Endothelial cell of umbilical vein (primary cell): ENCODE results near the gene MEX3D. TPM values are rescaled to one million over a fixed set of nuclear protein-coding genes. Genes with fewer than 3 reads are reported as not detected.

ENCODE experiments used
- BruUV-seq: library from RNA; stranded (reverse); fragments of 400-500 nt; replicated peaks from 2 replicates; lab custom pipeline; 2021; lab: Mats Ljungman, UMichigan
- CTCF ChIA-PET: fragments of 300-600, 350-600 bp; sonication (Branson Sonifier 250); formaldehyde crosslinking; loops from one replicate; lab custom pipeline; 2021; ENCODE audit warnings: antibody characterized with exemption, inconsistent platforms; lab: Charles Lee
- POLR2A ChIA-PET: fragments of 300-600, 350-600 bp; sonication (Branson Sonifier 250); formaldehyde crosslinking; loops from one replicate; lab custom pipeline; 2021; ENCODE audit warnings: antibody characterized with exemption, inconsistent platforms; lab: Charles Lee
- DNase-seq: peaks from one replicate; pipeline ENCODE4 v3.0.0-alpha.2; 2011; ENCODE audit warnings: low read depth, low spot score
- FAIRE-seq: peaks from 2 replicates; lab custom pipeline; 2011; peaks lifted over from hg19 to GRCh38; lab: Jason Lieb, UNC
- H2AFZ ChIP-seq: 2 replicates; pipeline ENCODE4 v1.6.0; 2012; ENCODE audit warnings: low read depth, low read length, control low read depth, inconsistent platforms
- H3K27ac ChIP-seq: 2 replicates; pipeline ENCODE4 v1.5.1; 2011; ENCODE audit warnings: low read depth, mild to moderate bottlenecking, control low read depth, low read length, moderate library complexity; ENCODE audit not compliant: insufficient read depth
- H3K27me3 ChIP-seq, 2 experiments: 2 replicates each; pipeline versions ENCODE4 v1.6.0 to v1.6.1; 2011; ENCODE audit warnings: low read length in 2 of 2, mixed read lengths in 1 of 2; ENCODE audit not compliant: control insufficient read depth in 2 of 2, insufficient read depth in 2 of 2
- H3K36me3 ChIP-seq, 2 experiments: 2 replicates in 1 of 2; 3 replicates in 1 of 2; pipeline ENCODE4 v1.5.1; 2011; ENCODE audit warnings: low read length in 2 of 2, mild to moderate bottlenecking in 1 of 2, moderate library complexity in 1 of 2; ENCODE audit not compliant: control insufficient read depth in 2 of 2, insufficient read depth in 2 of 2; ENCODE audit errors: extremely low read depth in 1 of 2
- H3K4me1 ChIP-seq: 3 replicates; pipeline ENCODE4 v1.5.1; 2011; ENCODE audit warnings: mild to moderate bottlenecking, low read length; ENCODE audit not compliant: control insufficient read depth, insufficient read depth; ENCODE audit errors: extremely low read depth
- H3K4me2 ChIP-seq: 2 replicates; pipeline ENCODE4 v1.6.1; 2011; ENCODE audit warnings: low read length, control low read depth, mixed read lengths; ENCODE audit not compliant: insufficient read depth
- H3K4me3 ChIP-seq, 3 experiments: fragments of 200-600 bp in 1 of 3; sonication (generic), shearing (Covaris generic) in 1 of 3; replicated peaks in 1 of 3; 2 replicates each; pipeline ENCODE4 v1.5.1; 2011 to 2016; ENCODE audit warnings: control low read depth in 3 of 3, low read length in 3 of 3, mild to moderate bottlenecking in 2 of 3, inconsistent platforms in 1 of 3, low read depth in 1 of 3, moderate library complexity in 1 of 3; ENCODE audit not compliant: insufficient read depth in 1 of 3
- H3K79me2 ChIP-seq: 2 replicates; pipeline ENCODE4 v1.6.0; 2012; ENCODE audit warnings: low read length, inconsistent platforms; ENCODE audit not compliant: control insufficient read depth, insufficient read depth
- H3K9ac ChIP-seq: replicated peaks from 2 replicates; pipeline ENCODE3; 2011; ENCODE audit warnings: low read length, control low read depth; ENCODE audit not compliant: insufficient read depth; ENCODE audit errors: extremely low read depth
- H3K9me1 ChIP-seq: replicated peaks from 3 replicates; pipeline ENCODE4 v1.6.0; 2011; ENCODE audit warnings: mild to moderate bottlenecking, low read length; ENCODE audit not compliant: control insufficient read depth, insufficient read depth; ENCODE audit errors: extremely low read depth
- H3K9me3 ChIP-seq: replicated peaks from 2 replicates; pipeline ENCODE4 v1.5.1; 2012; ENCODE audit warnings: low read length, inconsistent platforms; ENCODE audit not compliant: control insufficient read depth, insufficient read depth
- H4K20me1 ChIP-seq: replicated peaks from 2 replicates; pipeline ENCODE3; 2011; ENCODE audit warnings: mild to moderate bottlenecking, low read length; ENCODE audit not compliant: control insufficient read depth, insufficient read depth; ENCODE audit errors: extremely low read depth
- CTCF ChIP-seq, 2 donors: IDR thresholded peaks; 1 replicate in 1 of 2; 2 replicates in 1 of 2; pipeline ENCODE4 v1.5.1; 2011; ENCODE audit warnings: low read length in 2 of 2, mild to moderate bottlenecking in 2 of 2, moderate library complexity in 2 of 2, control low read depth in 1 of 2, inconsistent platforms in 1 of 2, low read depth in 1 of 2; ENCODE audit not compliant: insufficient read depth in 1 of 2; ENCODE audit errors: extremely low read depth in 1 of 2
- EZH2 ChIP-seq: IDR thresholded peaks from 2 replicates; pipeline ENCODE4 v1.6.1; 2012; ENCODE audit warnings: borderline replicate concordance, low read depth, mild to moderate bottlenecking, moderate library complexity, low read length, inconsistent platforms; ENCODE audit not compliant: severe bottlenecking
- FOS ChIP-seq: IDR thresholded peaks from 2 replicates; pipeline ENCODE4 v1.6.1; 2011; ENCODE audit warnings: mild to moderate bottlenecking, low read length, moderate library complexity, borderline replicate concordance; ENCODE audit not compliant: insufficient read depth
- GATA2 ChIP-seq: IDR thresholded peaks from 2 replicates; pipeline ENCODE4 v1.7.0; 2011; ENCODE audit warnings: low read depth, mild to moderate bottlenecking, moderate library complexity, mixed read lengths, low read length; ENCODE audit not compliant: insufficient read length, insufficient read depth
- JUN ChIP-seq: IDR thresholded peaks from 2 replicates; pipeline ENCODE4 v1.6.1; 2011; ENCODE audit warnings: borderline replicate concordance, low read depth; ENCODE audit not compliant: insufficient read length, insufficient read depth
- MAX ChIP-seq: IDR thresholded peaks from 2 replicates; pipeline ENCODE4 v1.6.1; 2011; ENCODE audit not compliant: insufficient read depth, insufficient read length
- MYC ChIP-seq: IDR thresholded peaks from one replicate; pipeline ENCODE4 v1.6.1; 2011; ENCODE audit warnings: mild to moderate bottlenecking, low read depth, low read length
- POLR2A ChIP-seq: IDR thresholded peaks from 2 replicates; pipeline ENCODE4 v1.6.1; 2012; ENCODE audit warnings: low read depth, mild to moderate bottlenecking, control low read depth, low read length
- POLR2AphosphoS5 ChIP-seq: IDR thresholded peaks from 2 replicates; pipeline ENCODE4 v1.6.1; 2012; ENCODE audit warnings: low read depth, mild to moderate bottlenecking, control low read depth, low read length, moderate library complexity; ENCODE audit not compliant: insufficient read depth
- dilution Hi-C: fragments of 300-500 bp; cut with MboI; formaldehyde crosslinking; loops from one replicate; pipeline ENCODE4 v1.15.0; 2019; ENCODE audit warnings: low sequenced_read_pairs; ENCODE audit not compliant: extremely low pct_ligation_motif_present
- intact Hi-C: fragments of 100-400 bp; cut with micrococcal nuclease; formaldehyde crosslinking; loops from one replicate; pipeline ENCODE4 v1.10.0; 2022
- polyA plus RNA-seq, 4 experiments: library from polyadenylated mRNA; depleted of rRNA in 3 of 4; stranded (reverse) in 3 of 4; unstranded in 1 of 4; fragments of >200 nt; gene quantifications; 2 replicates each; pipeline versions ENCODE4 v1.2.1 to v1.2.3, GENCODE V29; 2011 to 2012; ENCODE audit warnings: missing spikeins in 1 of 4
- total RNA-seq: library from RNA; stranded (reverse); gene quantifications from 2 replicates; pipeline ENCODE4 v1.2.3, GENCODE V29; 2021

Gene MEX3D
- total and polyA plus RNA-seq, 2 donors (not counting 3 experiments of a cell fraction or from before 2014, with no cell fraction given), result 30.0 to 96.7 TPM

GRCh38 chr19:1606138-1606651 lies 38.1 kb upstream of the MEX3D start:
- intact Hi-C loops, result no loop called here

More at GRCh38 chr19:1606138-1606651, 38.1 kb upstream of the MEX3D start:
- no TSS peak for BruUV-seq
- ChIA-PET CTCF (interaction anchor here (1.0 to 2.9 kb wide), 5 partner anchors 46 to 220 kb away, joined by 3 to 20 read pairs (median 8); no protein-coding TSS in a partner anchor), POLR2A (no interaction called here)
- Histone ChIP-seq H3K9me1 (no peaks in the 10 kb centered on the region), H3K27ac (peak overlapping the region; percentile 18), H3K9ac (no peak overlapping the region), H3K4me3 (peak overlapping the region in 2 of 3 experiments; percentile 46 to 99), H3K4me2 (peak overlapping the region; percentile 65), H3K79me2 (peaks cover 38% of the 10 kb centered on the region), H4K20me1 (no peaks in the 10 kb centered on the region), H2AFZ (peak overlapping the region; percentile 21), H3K9me3 (no peaks in the 10 kb centered on the region), H3K4me1 (peaks cover 9% of the 10 kb centered on the region), H3K27me3 (no peaks in the 10 kb centered on the region), H3K36me3 (peaks cover under 1 to 14% of the 10 kb centered on the region in 2 experiments)
- DNase-seq (no peak), FAIRE-seq (no peak)
- dilution Hi-C loops, result no loop called here
- TF ChIP-seq EZH2 (no peak), CTCF (IDR thresholded peaks at IDR 0.05; ENCODE audit: extremely low read depth in 1 of 2, insufficient read depth in 1 of 2, low read depth in 1 of 2, low read length in 2 of 2) (no peak), JUN (no peak), GATA2 (no peak), POLR2AphosphoS5 (no peak), POLR2A (no peak), FOS (no peak), MAX (no peak), MYC (no peak)
